OCI-LY7 (cell line): ENCODE results near the gene RAPGEF4.

ENCODE experiments used
- CTCF ChIP-seq: fragments of 200-600 bp; sonication (generic); conservative IDR thresholded peaks from 2 replicates; pipeline ENCODE4 v1.5.1; 2014; ENCODE audit warnings: mild to moderate bottlenecking, antibody characterized with exemption, low read length, moderate library complexity, mixed read lengths
- EZH2phosphoT487 ChIP-seq: fragments of 200-600 bp; sonication (generic); IDR thresholded peaks from 2 replicates; pipeline ENCODE4 v1.6.1; 2018; ENCODE audit warnings: low read depth, borderline replicate concordance, mild to moderate bottlenecking, mixed run types, antibody characterized with exemption, low read length, moderate library complexity, mixed read lengths

GRCh38 chr2:172751564-172751963 lies 15.9 kb downstream of the RAPGEF4 start:
- TF ChIP-seq CTCF, result no peak
- TF ChIP-seq EZH2phosphoT487, result no peak
